HepG2 (cell line): Measurements from ENCODE around the gene ENO4. TPM values are rescaled to one million over a fixed set of nuclear protein-coding genes. Genes with fewer than 3 reads are reported as not detected.

Experiments used
- ATAC-seq: fragments of 200-7000 bp; cut with Tn5 transposase; 3 replicates; pipeline ENCODE4 v1.9.1; 2020; ENCODE audit warnings: mild to moderate bottlenecking, moderate library complexity
- BruUV-seq: library from RNA; stranded (reverse); fragments of 400-500 nt; replicated peaks from 2 replicates; lab custom pipeline; 2021; lab: Mats Ljungman, UMichigan
- CTCF ChIA-PET: fragments of 300-600 bp; formaldehyde crosslinking; extraction: SDS; loops from one replicate; lab custom pipeline; 2021; ENCODE audit warnings: low total read pairs, inconsistent platforms, low intra/inter-chr PET ratio; lab: Yijun Ruan, JAX
- POLR2A ChIA-PET: fragments of 350-600 bp; sonication (Branson Sonifier 250); formaldehyde crosslinking; loops from one replicate; lab custom pipeline; 2020; ENCODE audit warnings: antibody characterized with exemption, inconsistent platforms; lab: Yijun Ruan, JAX
- DNase-seq: peaks from one replicate; pipeline ENCODE4 v3.0.0-alpha.2; 2015; ENCODE audit warnings: low spot score
- FAIRE-seq: peaks from 3 replicates; lab custom pipeline; 2011; peaks lifted over from hg19 to GRCh38; lab: Jason Lieb, UNC
- H2AFZ ChIP-seq: one replicate; pipeline ENCODE4 v1.6.1; 2011; ENCODE audit warnings: low read length, inconsistent platforms
- H3K27ac ChIP-seq: fragments of 300-600 bp; 3 replicates; pipeline ENCODE4 v1.8.0; 2011; ENCODE audit warnings: mixed run types, mild to moderate bottlenecking, mixed read lengths, low read length, inconsistent platforms; ENCODE audit not compliant: insufficient read depth; ENCODE audit errors: extremely low read length
- H3K27me3 ChIP-seq, 2 experiments: fragments of 200-600 bp in 1 of 2; 2 replicates in 1 of 2; 3 replicates in 1 of 2; pipeline versions ENCODE4 v1.6.0 to v1.8.0; 2011; ENCODE audit warnings: low read length in 2 of 2, mild to moderate bottlenecking in 2 of 2, moderate library complexity in 2 of 2, inconsistent platforms in 1 of 2; ENCODE audit not compliant: insufficient read depth in 2 of 2, control insufficient read depth in 1 of 2
- H3K36me3 ChIP-seq, 2 experiments: fragments of 200-600 bp in 1 of 2; replicated peaks in 1 of 2; 2 replicates in 1 of 2; 3 replicates in 1 of 2; pipeline versions ENCODE4 v1.5.1 to v1.8.0; 2011; ENCODE audit warnings: low read length in 2 of 2, inconsistent platforms in 1 of 2; ENCODE audit not compliant: insufficient read depth in 2 of 2, control insufficient read depth in 1 of 2
- H3K4me1 ChIP-seq: 2 replicates; pipeline ENCODE4 v1.5.1; 2012; ENCODE audit warnings: low read length, inconsistent platforms; ENCODE audit not compliant: insufficient read depth
- H3K4me2 ChIP-seq: 2 replicates; pipeline ENCODE4 v1.6.0; 2011; ENCODE audit warnings: low read depth, low read length, inconsistent platforms
- H3K4me3 ChIP-seq, 3 experiments: fragments of 200-600 bp in 1 of 3; sonication (generic), shearing (Covaris generic) in 1 of 3; replicated peaks in 1 of 3; 2 replicates each; pipeline ENCODE4 v1.5.1; 2011 to 2016; ENCODE audit warnings: low read length in 3 of 3, inconsistent platforms in 2 of 3, low read depth in 2 of 3, mild to moderate bottlenecking in 2 of 3, control low read depth in 1 of 3, mixed read lengths in 1 of 3; ENCODE audit not compliant: insufficient read depth in 1 of 3
- H3K79me2 ChIP-seq: one replicate; pipeline ENCODE4 v1.6.1; 2011; ENCODE audit warnings: low read length, inconsistent platforms; ENCODE audit not compliant: insufficient read depth
- H3K9ac ChIP-seq: 2 replicates; pipeline ENCODE4 v1.6.0; 2011; ENCODE audit warnings: mild to moderate bottlenecking, low read depth, low read length, inconsistent platforms; ENCODE audit not compliant: insufficient read depth
- H3K9me3 ChIP-seq: 2 replicates; pipeline ENCODE4 v1.5.1; 2012; ENCODE audit warnings: mild to moderate bottlenecking, low read length
- H4K20me1 ChIP-seq: 2 replicates; pipeline ENCODE4 v1.6.0; 2011; ENCODE audit warnings: inconsistent platforms, mild to moderate bottlenecking, low read length, moderate library complexity; ENCODE audit not compliant: insufficient read depth
- EP300 ChIP-seq, 3 experiments: sonication (generic) in 1 of 3; formaldehyde crosslinking in 1 of 3; IDR thresholded peaks; 2 replicates each; pipeline versions ENCODE4 v1.5.1 to v1.6.1; 2011 to 2020; ENCODE audit warnings: low read depth in 2 of 3, low read length in 2 of 3, borderline replicate concordance in 1 of 3, improper control_type of control experiment in 1 of 3, mild to moderate bottlenecking in 1 of 3, missing genetic modification reagents in 1 of 3, moderate library complexity in 1 of 3
- NCOA5 ChIP-seq: sonication (generic); formaldehyde crosslinking; IDR thresholded peaks from 2 replicates; pipeline ENCODE4 v1.4.0; 2020; ENCODE audit warnings: missing genetic modification reagents
- NR2F1 ChIP-seq, 2 experiments: fragments of 450-650 bp in 1 of 2; formaldehyde crosslinking in 1 of 2; IDR thresholded peaks; 2 replicates each; pipeline versions ENCODE4 v1.5.0 to v1.6.1; 2016 to 2020; ENCODE audit warnings: mild to moderate bottlenecking in 1 of 2, missing compliant biosample characterization in 1 of 2, missing genetic modification reagents in 1 of 2, moderate library complexity in 1 of 2
- PCBP2 ChIP-seq: fragments of 200-400 bp; formaldehyde crosslinking; optimal IDR thresholded peaks from 2 replicates; pipeline ENCODE3; 2018; ENCODE audit warnings: low read length, low read depth; ENCODE audit not compliant: poor library complexity, severe bottlenecking
- SRSF1 ChIP-seq: fragments of 200-400 bp; formaldehyde crosslinking; optimal IDR thresholded peaks from 2 replicates; pipeline ENCODE3; 2017; ENCODE audit warnings: mild to moderate bottlenecking, low read depth, low read length, moderate library complexity
- ZBTB7A ChIP-seq: sonication (generic); formaldehyde crosslinking; IDR thresholded peaks from 2 replicates; pipeline ENCODE4 v1.8.0; 2022; ENCODE audit warnings: mild to moderate bottlenecking, missing genetic modification reagents
- ZNF354B ChIP-seq: sonication (generic); formaldehyde crosslinking; IDR thresholded peaks from 2 replicates; pipeline ENCODE4 v1.8.0; 2022; ENCODE audit warnings: mild to moderate bottlenecking, missing genetic modification reagents
- ZNF670 ChIP-seq: sonication (generic); formaldehyde crosslinking; IDR thresholded peaks from 2 replicates; pipeline ENCODE4 v1.8.0; 2022; ENCODE audit warnings: mild to moderate bottlenecking, missing genetic modification reagents, borderline replicate concordance
- ZNF781 ChIP-seq: sonication (generic); formaldehyde crosslinking; IDR thresholded peaks from 2 replicates; pipeline ENCODE4 v1.5.1; 2020; ENCODE audit warnings: borderline replicate concordance, mild to moderate bottlenecking, missing genetic modification reagents; ENCODE audit errors: not compliant biosample characterization
- WGBS: methylation state at CpG from one replicate; pipeline ENCODE4 v1.1.6; 2017; ENCODE audit warnings: low lambda C conversion rate; 5-methylcytosine and 5-hydroxymethylcytosine counted together
- in situ Hi-C: cut with HindIII; loops from 2 replicates; pipeline ENCODE4 v1.10.0; 2017; ENCODE audit warnings: low pct_unique_long_range_greater_than_20kb; ENCODE audit not compliant: extremely low pct_ligation_motif_present
- intact Hi-C: fragments of 100-400 bp; cut with micrococcal nuclease; formaldehyde crosslinking; loops from one replicate; pipeline ENCODE4 v1.10.0; 2022; ENCODE audit not compliant: unreplicated experiment
- polyA plus RNA-seq, 8 experiments: library from polyadenylated mRNA; depleted of rRNA in 3 of 8; stranded (reverse) in 7 of 8; unstranded in 1 of 8; fragments of >200 nt; fragmentation: Illumina TruSeq in 4 of 8; extraction: Trizol in 4 of 8; gene quantifications; 2 replicates each; pipeline versions ENCODE4 v1.2.1 to v1.2.3, GENCODE V29; 2011 to 2016; ENCODE audit warnings: low read depth in 4 of 8, missing spikeins in 1 of 8, mixed read lengths in 1 of 8; ENCODE audit not compliant: insufficient read depth in 1 of 8
- total RNA-seq, 5 experiments: library from RNA; depleted of rRNA; stranded (reverse); fragments of >200 nt; fragmentation: Illumina TruSeq; extraction: Trizol; gene quantifications; 2 replicates each; pipeline ENCODE4 v1.2.3, GENCODE V29; 2016; ENCODE audit warnings: low read depth in 1 of 5
- TF ChIP-seq, protein P1 (sequence below): IDR thresholded peaks from 2 replicates; pipeline ENCODE4 v1.6.1; 2016
- TF ChIP-seq, protein P2 (sequence below): sonication (generic); formaldehyde crosslinking; IDR thresholded peaks from 2 replicates; pipeline ENCODE4 v1.5.0; 2020; ENCODE audit warnings: mild to moderate bottlenecking, low read depth, missing genetic modification reagents, borderline replicate concordance
- TF ChIP-seq, protein P3 (sequence below): IDR thresholded peaks from 2 replicates; pipeline ENCODE4 v1.6.1; 2012; ENCODE audit warnings: low read length, improper control_type of control experiment
- TF ChIP-seq, protein P4 (sequence below): fragments of 450-650 bp; IDR thresholded peaks from 2 replicates; pipeline ENCODE4 v1.6.1; 2017; ENCODE audit warnings: mild to moderate bottlenecking
- TF ChIP-seq, protein P5 (sequence below): sonication (generic); formaldehyde crosslinking; IDR thresholded peaks from 2 replicates; pipeline ENCODE4 v1.4.0; 2020; ENCODE audit warnings: missing genetic modification reagents

Gene ENO4
- total and polyA plus RNA-seq, 2 of the 13 experiments (the other 11 are each of a cell fraction or from before 2014, with no cell fraction given) = not detected

DNA sequence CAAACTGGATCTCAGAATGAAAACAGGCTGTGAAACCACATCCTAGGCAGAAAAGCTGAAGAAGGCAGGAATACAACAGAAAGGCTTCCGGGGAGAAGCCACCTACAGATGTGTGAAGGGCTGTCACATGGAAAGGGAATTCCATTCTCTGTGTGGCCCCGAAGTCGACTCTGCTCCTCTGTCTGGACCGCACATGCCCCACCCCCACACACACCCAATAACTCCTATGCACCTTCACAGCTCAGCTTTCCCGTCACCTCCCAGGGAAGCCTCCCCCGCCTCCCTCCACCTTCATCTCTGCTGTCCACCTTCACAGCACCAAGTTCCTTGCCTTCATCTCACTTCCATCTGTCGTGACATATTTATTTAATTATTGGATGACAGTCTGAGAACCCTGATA, 23.4 kb upstream of the ENO4 start:
- Histone ChIP-seq H3K79me2 (no peaks in the 10 kb centered on the region), H4K20me1 (no peaks in the 10 kb centered on the region), H3K4me1 (no peaks in the 10 kb centered on the region), H3K9ac (no peak overlapping the region), H3K27me3 (peaks cover 0 to 1% of the 10 kb centered on the region in 2 experiments; a peak in 1 of 5 replicates), H2AFZ (no peak overlapping the region), H3K27ac (no peak overlapping the region), H3K4me2 (no peak overlapping the region), H3K9me3 (no peaks in the 10 kb centered on the region), H3K36me3 (no peaks in the 10 kb centered on the region), H3K4me3 (no peak overlapping the region)
- in situ Hi-C loops = no loop called here
- no TSS peak for BruUV-seq
- POLR2A ChIA-PET = no interaction called here
- CTCF ChIA-PET = no interaction called here
- intact Hi-C loops = no loop called here
- 24% methylated on average over 6 of the region's 7 CpGs for WGBS
- FAIRE-seq (no peak), DNase-seq (no peak), ATAC-seq (no peak)
- TF ChIP-seq ZNF354B (CRISPR knock-in tag) = no peak
- TF ChIP-seq EP300 (IDR thresholded peaks at IDR 0.05; ENCODE audit: low read depth in 2 of 2, low read length in 2 of 2) = no peak
- TF ChIP-seq EP300 (CRISPR knock-in tag; IDR thresholded peaks at IDR 0.05; ENCODE audit: borderline replicate concordance) = no peak
- no peak for TF ChIP-seq ZBTB7A (CRISPR knock-in tag)
- TF ChIP-seq ZNF781 (CRISPR knock-in tag) = no peak
- no peak for TF ChIP-seq PCBP2
- TF ChIP-seq, protein P1, sequence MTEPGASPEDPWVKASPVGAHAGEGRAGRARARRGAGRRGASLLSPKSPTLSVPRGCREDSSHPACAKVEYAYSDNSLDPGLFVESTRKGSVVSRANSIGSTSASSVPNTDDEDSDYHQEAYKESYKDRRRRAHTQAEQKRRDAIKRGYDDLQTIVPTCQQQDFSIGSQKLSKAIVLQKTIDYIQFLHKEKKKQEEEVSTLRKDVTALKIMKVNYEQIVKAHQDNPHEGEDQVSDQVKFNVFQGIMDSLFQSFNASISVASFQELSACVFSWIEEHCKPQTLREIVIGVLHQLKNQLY (CRISPR knock-in tag) = no peak
- TF ChIP-seq, protein P2, sequence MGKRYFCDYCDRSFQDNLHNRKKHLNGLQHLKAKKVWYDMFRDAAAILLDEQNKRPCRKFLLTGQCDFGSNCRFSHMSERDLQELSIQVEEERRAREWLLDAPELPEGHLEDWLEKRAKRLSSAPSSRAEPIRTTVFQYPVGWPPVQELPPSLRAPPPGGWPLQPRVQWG (CRISPR knock-in tag) = no peak
- TF ChIP-seq, protein P3, sequence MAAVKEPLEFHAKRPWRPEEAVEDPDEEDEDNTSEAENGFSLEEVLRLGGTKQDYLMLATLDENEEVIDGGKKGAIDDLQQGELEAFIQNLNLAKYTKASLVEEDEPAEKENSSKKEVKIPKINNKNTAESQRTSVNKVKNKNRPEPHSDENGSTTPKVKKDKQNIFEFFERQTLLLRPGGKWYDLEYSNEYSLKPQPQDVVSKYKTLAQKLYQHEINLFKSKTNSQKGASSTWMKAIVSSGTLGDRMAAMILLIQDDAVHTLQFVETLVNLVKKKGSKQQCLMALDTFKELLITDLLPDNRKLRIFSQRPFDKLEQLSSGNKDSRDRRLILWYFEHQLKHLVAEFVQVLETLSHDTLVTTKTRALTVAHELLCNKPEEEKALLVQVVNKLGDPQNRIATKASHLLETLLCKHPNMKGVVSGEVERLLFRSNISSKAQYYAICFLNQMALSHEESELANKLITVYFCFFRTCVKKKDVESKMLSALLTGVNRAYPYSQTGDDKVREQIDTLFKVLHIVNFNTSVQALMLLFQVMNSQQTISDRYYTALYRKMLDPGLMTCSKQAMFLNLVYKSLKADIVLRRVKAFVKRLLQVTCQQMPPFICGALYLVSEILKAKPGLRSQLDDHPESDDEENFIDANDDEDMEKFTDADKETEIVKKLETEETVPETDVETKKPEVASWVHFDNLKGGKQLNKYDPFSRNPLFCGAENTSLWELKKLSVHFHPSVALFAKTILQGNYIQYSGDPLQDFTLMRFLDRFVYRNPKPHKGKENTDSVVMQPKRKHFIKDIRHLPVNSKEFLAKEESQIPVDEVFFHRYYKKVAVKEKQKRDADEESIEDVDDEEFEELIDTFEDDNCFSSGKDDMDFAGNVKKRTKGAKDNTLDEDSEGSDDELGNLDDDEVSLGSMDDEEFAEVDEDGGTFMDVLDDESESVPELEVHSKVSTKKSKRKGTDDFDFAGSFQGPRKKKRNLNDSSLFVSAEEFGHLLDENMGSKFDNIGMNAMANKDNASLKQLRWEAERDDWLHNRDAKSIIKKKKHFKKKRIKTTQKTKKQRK = no peak
- no peak for TF ChIP-seq NR2F1 (CRISPR knock-in tag; IDR thresholded peaks at IDR 0.05)
- TF ChIP-seq ZNF670 (CRISPR knock-in tag) = no peak
- TF ChIP-seq, protein P4, sequence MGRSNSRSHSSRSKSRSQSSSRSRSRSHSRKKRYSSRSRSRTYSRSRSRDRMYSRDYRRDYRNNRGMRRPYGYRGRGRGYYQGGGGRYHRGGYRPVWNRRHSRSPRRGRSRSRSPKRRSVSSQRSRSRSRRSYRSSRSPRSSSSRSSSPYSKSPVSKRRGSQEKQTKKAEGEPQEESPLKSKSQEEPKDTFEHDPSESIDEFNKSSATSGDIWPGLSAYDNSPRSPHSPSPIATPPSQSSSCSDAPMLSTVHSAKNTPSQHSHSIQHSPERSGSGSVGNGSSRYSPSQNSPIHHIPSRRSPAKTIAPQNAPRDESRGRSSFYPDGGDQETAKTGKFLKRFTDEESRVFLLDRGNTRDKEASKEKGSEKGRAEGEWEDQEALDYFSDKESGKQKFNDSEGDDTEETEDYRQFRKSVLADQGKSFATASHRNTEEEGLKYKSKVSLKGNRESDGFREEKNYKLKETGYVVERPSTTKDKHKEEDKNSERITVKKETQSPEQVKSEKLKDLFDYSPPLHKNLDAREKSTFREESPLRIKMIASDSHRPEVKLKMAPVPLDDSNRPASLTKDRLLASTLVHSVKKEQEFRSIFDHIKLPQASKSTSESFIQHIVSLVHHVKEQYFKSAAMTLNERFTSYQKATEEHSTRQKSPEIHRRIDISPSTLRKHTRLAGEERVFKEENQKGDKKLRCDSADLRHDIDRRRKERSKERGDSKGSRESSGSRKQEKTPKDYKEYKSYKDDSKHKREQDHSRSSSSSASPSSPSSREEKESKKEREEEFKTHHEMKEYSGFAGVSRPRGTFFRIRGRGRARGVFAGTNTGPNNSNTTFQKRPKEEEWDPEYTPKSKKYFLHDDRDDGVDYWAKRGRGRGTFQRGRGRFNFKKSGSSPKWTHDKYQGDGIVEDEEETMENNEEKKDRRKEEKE = no peak
- no peak for TF ChIP-seq NCOA5
- no peak for TF ChIP-seq SRSF1
- TF ChIP-seq, protein P5, sequence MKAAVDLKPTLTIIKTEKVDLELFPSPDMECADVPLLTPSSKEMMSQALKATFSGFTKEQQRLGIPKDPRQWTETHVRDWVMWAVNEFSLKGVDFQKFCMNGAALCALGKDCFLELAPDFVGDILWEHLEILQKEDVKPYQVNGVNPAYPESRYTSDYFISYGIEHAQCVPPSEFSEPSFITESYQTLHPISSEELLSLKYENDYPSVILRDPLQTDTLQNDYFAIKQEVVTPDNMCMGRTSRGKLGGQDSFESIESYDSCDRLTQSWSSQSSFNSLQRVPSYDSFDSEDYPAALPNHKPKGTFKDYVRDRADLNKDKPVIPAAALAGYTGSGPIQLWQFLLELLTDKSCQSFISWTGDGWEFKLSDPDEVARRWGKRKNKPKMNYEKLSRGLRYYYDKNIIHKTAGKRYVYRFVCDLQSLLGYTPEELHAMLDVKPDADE = no peak
